B cell (primary cell): ENCODE measurements around the gene OSR1. TPM values are rescaled to one million over a fixed set of nuclear protein-coding genes. Genes with fewer than 3 reads are reported as not detected.

ENCODE experiments used
- ATAC-seq: fragments of 200-7000 bp; cut with Tn5 transposase; one replicate; pipeline ENCODE4 v1.10.0; 2021; ENCODE audit warnings: low read depth, mild to moderate bottlenecking, moderate number of reproducible peaks, moderate library complexity
- CTCF ChIA-PET: fragments of 350-600 bp; sonication (Branson Sonifier 250); formaldehyde crosslinking; loops from one replicate; lab custom pipeline; 2021; ENCODE audit warnings: antibody characterized with exemption, inconsistent platforms; lab: Charles Lee
- POLR2A ChIA-PET: fragments of 350-600 bp; sonication (Branson Sonifier 250); formaldehyde crosslinking; loops from one replicate; lab custom pipeline; 2021; ENCODE audit warnings: antibody characterized with exemption; lab: Charles Lee
- DNase-seq: peaks from one replicate; pipeline ENCODE4 v3.0.0; 2013
- H2AFZ ChIP-seq: 2 replicates; pipeline ENCODE4 v1.6.1; 2012; ENCODE audit warnings: mild to moderate bottlenecking, low read depth, low read length; ENCODE audit not compliant: insufficient read depth, poor library complexity, severe bottlenecking
- H3K27ac ChIP-seq, 2 donors: 1 replicate in 1 of 2; 2 replicates in 1 of 2; pipeline ENCODE4 v1.5.1; 2012 to 2013; ENCODE audit warnings: low read length in 2 of 2, mild to moderate bottlenecking in 2 of 2, moderate library complexity in 1 of 2
- H3K27me3 ChIP-seq, 4 experiments: fragments of 200-600 bp in 1 of 4; sonication (generic) in 1 of 4; replicated peaks in 1 of 4; 1 replicate in 2 of 4; 2 replicates in 2 of 4; pipeline versions ENCODE4 v1.6.1 to v1.7.0; 2013 to 2016; ENCODE audit warnings: low read length in 3 of 4, mild to moderate bottlenecking in 2 of 4, mixed read lengths in 1 of 4, moderate library complexity in 1 of 4; ENCODE audit not compliant: insufficient read depth in 4 of 4, control insufficient read depth in 3 of 4; ENCODE audit errors: control extremely low read depth in 1 of 4
- H3K36me3 ChIP-seq, 2 experiments: replicated peaks in 1 of 2; 1 replicate in 1 of 2; 2 replicates in 1 of 2; pipeline versions ENCODE4 v1.6.1 to v1.7.1; 2013; ENCODE audit warnings: low read length in 1 of 2; ENCODE audit not compliant: insufficient read depth in 2 of 2, control insufficient read depth in 1 of 2; ENCODE audit errors: control extremely low read depth in 1 of 2, extremely low read depth in 1 of 2
- H3K4me1 ChIP-seq, 2 donors: fragments of 200-600 bp in 1 of 2; sonication (generic) in 1 of 2; 1 replicate in 1 of 2; 2 replicates in 1 of 2; pipeline versions ENCODE4 v1.5.1 to v1.6.1; 2013 to 2017; ENCODE audit warnings: low read length in 2 of 2; ENCODE audit not compliant: control insufficient read depth in 2 of 2, insufficient read depth in 2 of 2
- H3K4me2 ChIP-seq: replicated peaks from 2 replicates; pipeline ENCODE3; 2012; ENCODE audit warnings: mild to moderate bottlenecking, low read depth, low read length; ENCODE audit not compliant: poor library complexity, severe bottlenecking
- H3K4me3 ChIP-seq, 5 experiments: fragments of 200-600 bp in 1 of 5; sonication (generic) in 1 of 5; 1 replicate in 3 of 5; 2 replicates in 2 of 5; pipeline versions ENCODE4 v1.5.1 to v1.7.0; 2011 to 2016; ENCODE audit warnings: low read length in 4 of 5, mild to moderate bottlenecking in 4 of 5, low read depth in 2 of 5, control low read depth in 1 of 5, moderate library complexity in 1 of 5; ENCODE audit not compliant: insufficient read depth in 1 of 5; ENCODE audit errors: control extremely low read depth in 1 of 5, extremely low read depth in 1 of 5
- H3K79me2 ChIP-seq: fragments of 200-600 bp; sonication (generic); one replicate; pipeline ENCODE4 v1.6.0; 2016; ENCODE audit warnings: low read length; ENCODE audit not compliant: control insufficient read depth, insufficient read depth
- H3K9ac ChIP-seq: fragments of 200-600 bp; sonication (generic); 2 replicates; pipeline ENCODE4 v1.6.1; 2017; ENCODE audit warnings: mild to moderate bottlenecking, low read length, moderate library complexity
- H3K9me3 ChIP-seq, 3 donors: one replicate each; pipeline versions ENCODE4 v1.6.1 to v1.7.1; 2013; ENCODE audit warnings: low read length in 2 of 3; ENCODE audit not compliant: control insufficient read depth in 2 of 3, insufficient read depth in 1 of 3; ENCODE audit errors: control extremely low read depth in 1 of 3
- H4K20me1 ChIP-seq: 2 replicates; pipeline ENCODE4 v1.6.0; 2012; ENCODE audit warnings: mild to moderate bottlenecking, low read length; ENCODE audit not compliant: insufficient read depth, control insufficient read depth, poor library complexity, severe bottlenecking
- H3K27ac Mint-ChIP-seq: one replicate; pipeline ENCODE4 v1.8.0; 2021; ENCODE audit warnings: mixed read lengths
- H3K27me3 Mint-ChIP-seq: one replicate; pipeline ENCODE4 v1.8.0; 2021; ENCODE audit warnings: mixed read lengths
- H3K4me1 Mint-ChIP-seq: one replicate; pipeline ENCODE4 v1.8.0; 2021; ENCODE audit warnings: mixed read lengths
- H3K4me3 Mint-ChIP-seq: one replicate; pipeline ENCODE4 v1.8.0; 2021; ENCODE audit warnings: mixed read lengths
- H3K9me3 Mint-ChIP-seq: one replicate; pipeline ENCODE4 v1.8.0; 2022; ENCODE audit warnings: mixed read lengths; ENCODE audit not compliant: insufficient read depth
- CTCF ChIP-seq: fragments of 200-600 bp; IDR thresholded peaks from one replicate; pipeline ENCODE4 v1.8.0; 2022; ENCODE audit warnings: antibody characterized with exemption, mild to moderate bottlenecking
- EZH2 ChIP-seq: IDR thresholded peaks from 2 replicates; pipeline ENCODE4 v1.6.1; 2012; ENCODE audit warnings: borderline replicate concordance, low read depth, mild to moderate bottlenecking, moderate library complexity, low read length; ENCODE audit not compliant: insufficient read depth, poor library complexity, severe bottlenecking
- WGBS: methylation state at CpG from one replicate; pipeline ENCODE4 v1.1.5; 2013; ENCODE audit warnings: missing lambda C conversion rate; ENCODE audit not compliant: insufficient coverage; 5-methylcytosine and 5-hydroxymethylcytosine counted together
- intact Hi-C: fragments of 100-400 bp; cut with micrococcal nuclease; formaldehyde crosslinking; loops from one replicate; pipeline ENCODE4 v1.10.0; 2022
- polyA plus RNA-seq: library from polyadenylated mRNA; depleted of rRNA; stranded (reverse); fragments of >200 nt; gene quantifications from 2 replicates; pipeline ENCODE4 v1.2.3, GENCODE V29; 2012
- total RNA-seq, 2 donors: library from RNA; stranded (reverse); fragments of 120-200 nt in 1 of 2; gene quantifications; 1 replicate in 1 of 2; 2 replicates in 1 of 2; pipeline versions ENCODE4 v1.2.3 to v1.2.4, GENCODE V29; 2013 to 2022

The OSR1 gene
- total and polyA plus RNA-seq, 2 donors (not counting 1 experiment from before 2014, with no cell fraction given): not detected

- ChIA-PET POLR2A (no interaction called here), CTCF (no interaction called here)
- Mint-ChIP-seq H3K9me3 (no peaks in the 10 kb centered on the region), H3K27ac (no peak overlapping the region), H3K27me3 (no peaks in the 10 kb centered on the region), H3K4me3 (no peak overlapping the region), H3K4me1 (no peaks in the 10 kb centered on the region)
- no peak for DNase-seq
- Histone ChIP-seq H2AFZ (no peak overlapping the region), H3K4me1 (no peaks in the 10 kb centered on the region), H3K4me3 (no peak overlapping the region), H3K27me3 (no peaks in the 10 kb centered on the region), H3K79me2 (no peaks in the 10 kb centered on the region), H3K9me3 (no peaks in the 10 kb centered on the region), H3K4me2 (no peak overlapping the region), H3K27ac (no peak overlapping the region), H3K9ac (no peak overlapping the region), H4K20me1 (no peaks in the 10 kb centered on the region), H3K36me3 (no peaks in the 10 kb centered on the region)
- TF ChIP-seq CTCF: no peak
- no peak for TF ChIP-seq EZH2
- no peak for ATAC-seq
- WGBS: no CpG with 5 or more reads among the region's 2 CpGs
- intact Hi-C loops: no loop called here
These were observed 25.9 kb downstream of the OSR1 start for GRCh38 chr2:19332503-19332902.

GRCh38 chr2:19331450-19331849 is 27.0 kb downstream of the OSR1 start:
- no peaks in the 10 kb centered on the region for H3K79me2 ChIP-seq
- no peaks in the 10 kb centered on the region for H3K4me1 ChIP-seq
- no peaks in the 10 kb centered on the region for H3K9me3 ChIP-seq
- H2AFZ ChIP-seq: no peak overlapping the region
- no peak overlapping the region for H3K4me3 ChIP-seq
- no peak for ATAC-seq
- Mint-ChIP-seq H3K4me3 (no peak overlapping the region), H3K27me3 (no peaks in the 10 kb centered on the region), H3K9me3 (no peaks in the 10 kb centered on the region), H3K27ac (no peak overlapping the region), H3K4me1 (no peaks in the 10 kb centered on the region)
- TF ChIP-seq CTCF (no peak), EZH2 (no peak)
- no peaks in the 10 kb centered on the region for H4K20me1 ChIP-seq
- H3K27me3 ChIP-seq: no peaks in the 10 kb centered on the region
- H3K4me2 ChIP-seq: no peak overlapping the region
- intact Hi-C loops: no loop called here
- ChIA-PET POLR2A (no interaction called here), CTCF (no interaction called here)
- H3K36me3 ChIP-seq: no peaks in the 10 kb centered on the region
- no peak overlapping the region for H3K9ac ChIP-seq
- no peak for DNase-seq
- no peak overlapping the region for H3K27ac ChIP-seq
